HL-60 (cell line): Measurements from ENCODE around the gene HS3ST4.

Source experiments
- TF ChIP-seq, protein P1 (sequence below): IDR thresholded peaks from 2 replicates; pipeline ENCODE4 v1.6.1; 2012; ENCODE audit warnings: low read depth; ENCODE audit not compliant: insufficient replicate concordance
- TF ChIP-seq, protein P2 (sequence below): IDR thresholded peaks from one replicate; pipeline ENCODE4 v1.5.1; 2011; ENCODE audit warnings: low read length, control low read depth, inconsistent platforms; ENCODE audit not compliant: insufficient read depth

DNA sequence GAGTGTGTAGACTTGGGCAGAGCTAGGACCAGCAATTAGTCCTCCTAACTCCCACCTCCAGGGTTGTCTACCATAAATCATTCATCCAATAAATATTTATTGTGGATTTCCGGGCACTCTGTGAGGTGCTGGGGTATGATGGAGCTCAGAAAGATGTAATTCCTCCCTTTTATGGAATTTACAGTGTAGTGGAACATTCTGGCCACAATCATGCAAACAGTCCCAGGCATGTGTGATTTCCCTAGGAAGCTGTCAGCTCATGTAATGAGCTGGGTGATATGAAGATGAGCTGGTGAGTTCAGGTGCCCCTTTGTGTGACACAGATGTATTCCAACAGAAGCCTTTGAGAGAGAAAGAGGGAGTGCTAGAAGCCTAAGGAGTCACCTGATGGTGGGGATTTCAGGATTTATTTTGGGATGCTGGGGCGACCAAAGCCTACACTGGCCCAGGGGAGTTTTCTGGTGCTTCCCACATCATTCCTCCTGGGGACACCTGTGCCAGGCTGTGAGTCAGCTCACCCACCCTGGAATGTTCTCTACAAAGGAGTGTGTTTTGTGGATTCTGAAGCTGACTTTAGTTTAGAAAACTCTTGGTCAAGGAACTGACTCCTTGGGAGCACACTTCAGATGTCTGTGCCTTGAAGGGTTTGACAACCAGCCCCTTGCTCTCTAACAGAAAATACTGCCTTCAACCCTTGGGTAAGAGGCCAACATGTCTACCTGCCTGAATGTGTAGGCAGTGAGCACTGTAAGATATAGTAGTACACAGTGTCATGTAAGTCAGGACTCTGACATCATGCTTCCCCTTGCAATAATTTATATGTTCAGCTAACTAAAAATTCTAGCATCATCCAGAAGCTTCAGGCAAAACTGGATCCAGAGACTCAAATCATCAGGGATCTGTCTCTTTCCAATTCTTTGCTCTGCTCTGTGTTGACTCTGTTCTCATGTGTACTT is 42.9 kb downstream of the HS3ST4 start:
- TF ChIP-seq, protein P1, sequence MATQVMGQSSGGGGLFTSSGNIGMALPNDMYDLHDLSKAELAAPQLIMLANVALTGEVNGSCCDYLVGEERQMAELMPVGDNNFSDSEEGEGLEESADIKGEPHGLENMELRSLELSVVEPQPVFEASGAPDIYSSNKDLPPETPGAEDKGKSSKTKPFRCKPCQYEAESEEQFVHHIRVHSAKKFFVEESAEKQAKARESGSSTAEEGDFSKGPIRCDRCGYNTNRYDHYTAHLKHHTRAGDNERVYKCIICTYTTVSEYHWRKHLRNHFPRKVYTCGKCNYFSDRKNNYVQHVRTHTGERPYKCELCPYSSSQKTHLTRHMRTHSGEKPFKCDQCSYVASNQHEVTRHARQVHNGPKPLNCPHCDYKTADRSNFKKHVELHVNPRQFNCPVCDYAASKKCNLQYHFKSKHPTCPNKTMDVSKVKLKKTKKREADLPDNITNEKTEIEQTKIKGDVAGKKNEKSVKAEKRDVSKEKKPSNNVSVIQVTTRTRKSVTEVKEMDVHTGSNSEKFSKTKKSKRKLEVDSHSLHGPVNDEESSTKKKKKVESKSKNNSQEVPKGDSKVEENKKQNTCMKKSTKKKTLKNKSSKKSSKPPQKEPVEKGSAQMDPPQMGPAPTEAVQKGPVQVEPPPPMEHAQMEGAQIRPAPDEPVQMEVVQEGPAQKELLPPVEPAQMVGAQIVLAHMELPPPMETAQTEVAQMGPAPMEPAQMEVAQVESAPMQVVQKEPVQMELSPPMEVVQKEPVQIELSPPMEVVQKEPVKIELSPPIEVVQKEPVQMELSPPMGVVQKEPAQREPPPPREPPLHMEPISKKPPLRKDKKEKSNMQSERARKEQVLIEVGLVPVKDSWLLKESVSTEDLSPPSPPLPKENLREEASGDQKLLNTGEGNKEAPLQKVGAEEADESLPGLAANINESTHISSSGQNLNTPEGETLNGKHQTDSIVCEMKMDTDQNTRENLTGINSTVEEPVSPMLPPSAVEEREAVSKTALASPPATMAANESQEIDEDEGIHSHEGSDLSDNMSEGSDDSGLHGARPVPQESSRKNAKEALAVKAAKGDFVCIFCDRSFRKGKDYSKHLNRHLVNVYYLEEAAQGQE, result no peak
- TF ChIP-seq, protein P2, sequence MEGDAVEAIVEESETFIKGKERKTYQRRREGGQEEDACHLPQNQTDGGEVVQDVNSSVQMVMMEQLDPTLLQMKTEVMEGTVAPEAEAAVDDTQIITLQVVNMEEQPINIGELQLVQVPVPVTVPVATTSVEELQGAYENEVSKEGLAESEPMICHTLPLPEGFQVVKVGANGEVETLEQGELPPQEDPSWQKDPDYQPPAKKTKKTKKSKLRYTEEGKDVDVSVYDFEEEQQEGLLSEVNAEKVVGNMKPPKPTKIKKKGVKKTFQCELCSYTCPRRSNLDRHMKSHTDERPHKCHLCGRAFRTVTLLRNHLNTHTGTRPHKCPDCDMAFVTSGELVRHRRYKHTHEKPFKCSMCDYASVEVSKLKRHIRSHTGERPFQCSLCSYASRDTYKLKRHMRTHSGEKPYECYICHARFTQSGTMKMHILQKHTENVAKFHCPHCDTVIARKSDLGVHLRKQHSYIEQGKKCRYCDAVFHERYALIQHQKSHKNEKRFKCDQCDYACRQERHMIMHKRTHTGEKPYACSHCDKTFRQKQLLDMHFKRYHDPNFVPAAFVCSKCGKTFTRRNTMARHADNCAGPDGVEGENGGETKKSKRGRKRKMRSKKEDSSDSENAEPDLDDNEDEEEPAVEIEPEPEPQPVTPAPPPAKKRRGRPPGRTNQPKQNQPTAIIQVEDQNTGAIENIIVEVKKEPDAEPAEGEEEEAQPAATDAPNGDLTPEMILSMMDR, result no peak
